Naive B cell (primary cell): Measurements from ENCODE around the gene EIF3B. TPM values are rescaled to one million over a fixed set of nuclear protein-coding genes. Genes with fewer than 3 reads are reported as not detected.
"Not testable (repeated sequence)": the region's sequence is repeated elsewhere in the genome, so short reads cannot be mapped to it uniquely, and the experiment has no call there.

Experiments used
- ATAC-seq, 2 donors: fragments of 150-1000 bp; cut with Tn5 transposase; 2 replicates each; pipeline ENCODE4 v1.10.0; 2021; ENCODE audit warnings: low read depth in 2 of 2, mild to moderate bottlenecking in 2 of 2, moderate library complexity in 2 of 2
- DNase-seq: peaks from one replicate; pipeline ENCODE4 v3.0.0; 2022
- H3K27ac Mint-ChIP-seq, 6 donors: one replicate each; pipeline ENCODE4 v1.8.0; 2020 to 2022; ENCODE audit warnings: mild to moderate bottlenecking in 6 of 6, mixed read lengths in 6 of 6, moderate library complexity in 5 of 6, inconsistent platforms in 2 of 6
- H3K27me3 Mint-ChIP-seq, 3 donors: one replicate each; pipeline ENCODE4 v1.8.0; 2021 to 2022; ENCODE audit warnings: mixed read lengths in 3 of 3, mild to moderate bottlenecking in 1 of 3
- H3K36me3 Mint-ChIP-seq, 2 donors: one replicate each; pipeline ENCODE4 v1.8.0; 2020 to 2022; ENCODE audit warnings: mixed read lengths in 2 of 2, inconsistent platforms in 1 of 2, mild to moderate bottlenecking in 1 of 2
- H3K4me1 Mint-ChIP-seq, 3 donors: one replicate each; pipeline ENCODE4 v1.8.0; 2020 to 2022; ENCODE audit warnings: mixed read lengths in 3 of 3, inconsistent platforms in 1 of 3, mild to moderate bottlenecking in 1 of 3, moderate library complexity in 1 of 3
- H3K4me3 Mint-ChIP-seq, 8 donors: one replicate each; pipeline ENCODE4 v1.8.0; 2020 to 2022; ENCODE audit warnings: mild to moderate bottlenecking in 8 of 8, mixed read lengths in 8 of 8, moderate library complexity in 8 of 8, inconsistent platforms in 2 of 8
- H3K9me3 Mint-ChIP-seq, 7 donors: one replicate each; pipeline ENCODE4 v1.8.0; 2020 to 2022; ENCODE audit warnings: mixed read lengths in 7 of 7, mild to moderate bottlenecking in 5 of 7, inconsistent platforms in 2 of 7, moderate library complexity in 1 of 7
- polyA plus RNA-seq, 6 donors: library from polyadenylated mRNA; unstranded; fragments of 300-500 nt; fragmentation: Illumina TruSeq; gene quantifications; one replicate each; pipeline ENCODE4 v1.2.3, GENCODE V29; 2021; ENCODE audit warnings: low read depth in 6 of 6

EIF3B gene
- polyA plus RNA-seq, 6 donors from 2014 or later: 69.6 to 123 (median 94.4) TPM

DNA sequence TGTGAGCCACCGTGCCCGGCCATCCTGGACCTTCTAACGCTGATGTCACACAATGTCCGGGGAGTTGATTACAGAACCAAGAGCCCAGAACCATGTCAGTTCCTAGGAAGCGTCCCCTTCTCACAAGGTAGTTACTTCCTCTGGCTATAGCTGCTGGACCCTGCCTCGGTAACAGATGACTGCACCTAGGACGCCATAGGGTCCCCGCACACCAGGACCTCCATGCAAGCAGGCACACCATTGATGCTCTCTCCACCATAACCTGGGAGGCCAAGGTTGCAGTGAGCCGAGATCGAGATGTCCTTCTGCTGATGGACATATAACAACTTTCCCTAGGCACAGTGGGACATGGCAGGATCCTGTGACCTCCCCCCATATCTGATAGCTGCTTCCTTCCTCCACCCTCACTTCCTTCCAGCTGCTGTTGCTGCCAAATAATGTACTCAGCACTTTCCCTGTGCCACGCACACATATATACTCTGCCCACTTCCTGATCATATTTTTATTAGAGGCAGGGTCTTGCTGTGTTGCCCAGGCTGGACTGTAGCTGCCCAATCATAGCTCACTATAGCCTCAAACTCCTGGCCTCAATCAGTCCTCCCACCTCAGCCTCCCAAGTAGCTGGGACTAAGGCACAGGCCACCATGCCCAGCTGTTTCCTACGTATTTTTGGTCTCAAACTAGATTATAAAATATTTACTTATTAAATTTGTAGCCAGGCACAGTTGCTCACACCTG, 36.9 kb upstream of the EIF3B start:
- no peak for ATAC-seq
- no peak for DNase-seq
- Mint-ChIP-seq H3K9me3 (no peaks in the 10 kb centered on the region), H3K36me3 (no peaks in the 10 kb centered on the region), H3K4me3 (peak overlapping the region in 2 of 8 donors; percentile 1 to 31), H3K4me1 (peaks cover 8 to 21% (median 10%) of the 10 kb centered on the region in 3 donors), H3K27me3 (no peaks in the 10 kb centered on the region), H3K27ac (peak overlapping the region in 3 of 6 donors; percentile 10 to 74 (median 42))

DNA sequence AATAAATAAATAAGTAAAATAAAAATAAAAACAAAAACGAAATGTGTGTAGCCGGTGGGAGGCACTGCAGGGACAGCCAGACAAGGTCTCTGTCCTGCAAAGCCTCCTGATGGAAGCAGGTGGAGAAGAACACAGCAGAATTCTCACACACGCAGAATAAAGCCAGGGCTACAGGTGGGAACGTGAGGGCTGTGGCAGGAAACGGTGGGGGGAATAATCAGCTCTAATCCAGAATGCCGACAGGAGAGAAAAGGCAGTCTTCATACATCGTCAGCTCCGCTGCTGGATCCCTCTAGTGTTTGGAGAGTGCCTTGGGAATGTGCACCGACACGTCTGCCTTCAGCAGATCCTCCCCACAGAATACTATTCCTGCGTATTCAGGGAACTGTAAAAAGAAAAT, 33.6 kb upstream of the EIF3B start:
- H3K27ac Mint-ChIP-seq: no peak overlapping the region
- DNase-seq: no peak
- peaks cover 8 to 17% (median 10%) of the 10 kb centered on the region in 3 donors for H3K4me1 Mint-ChIP-seq
- H3K9me3 Mint-ChIP-seq: no peaks in the 10 kb centered on the region
- no peaks in the 10 kb centered on the region for H3K27me3 Mint-ChIP-seq
- no peak overlapping the region for H3K4me3 Mint-ChIP-seq
- ATAC-seq: no peak
- H3K36me3 Mint-ChIP-seq: no peaks in the 10 kb centered on the region

DNA sequence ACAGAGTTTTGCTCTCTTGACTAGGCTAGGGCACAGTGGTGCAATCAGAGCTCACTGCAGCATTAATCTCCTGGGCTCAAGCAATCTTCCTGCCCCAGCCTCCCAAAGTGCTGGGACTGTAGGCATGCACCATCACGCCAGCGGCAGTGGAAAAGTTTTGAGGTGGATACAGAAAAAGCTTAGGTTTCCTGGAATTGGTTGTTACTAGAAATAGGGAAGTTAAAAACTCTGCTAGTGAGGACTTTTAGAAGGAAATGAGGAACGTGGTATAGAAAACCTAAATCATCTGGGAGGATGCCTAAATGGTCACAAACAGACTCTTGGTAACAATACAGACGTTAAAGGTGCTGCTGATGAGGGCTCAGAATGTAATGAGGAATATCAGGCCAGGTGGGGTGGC, 29.5 kb upstream of the EIF3B start:
- Mint-ChIP-seq H3K27me3 (no peaks in the 10 kb centered on the region), H3K27ac (peak overlapping the region in 2 of 6 donors; percentile 33 to 52), H3K36me3 (no peaks in the 10 kb centered on the region), H3K4me1 (peaks cover 5 to 8% (median 8%) of the 10 kb centered on the region in 3 donors), H3K4me3 (no peak overlapping the region), H3K9me3 (no peaks in the 10 kb centered on the region)
- DNase-seq (no peak), ATAC-seq (peak in 1 of 2 donors; percentile 30)

GRCh38 chr7:2326951-2327350, 27.7 kb upstream of the EIF3B start:
- Mint-ChIP-seq H3K27me3 (no peaks in the 10 kb centered on the region), H3K4me3 (no peak overlapping the region), H3K9me3 (no peaks in the 10 kb centered on the region), H3K4me1 (peaks cover 5 to 8% (median 6%) of the 10 kb centered on the region in 3 donors), H3K36me3 (no peaks in the 10 kb centered on the region), H3K27ac (no peak overlapping the region)
- no peak for ATAC-seq
- no peak for DNase-seq

DNA sequence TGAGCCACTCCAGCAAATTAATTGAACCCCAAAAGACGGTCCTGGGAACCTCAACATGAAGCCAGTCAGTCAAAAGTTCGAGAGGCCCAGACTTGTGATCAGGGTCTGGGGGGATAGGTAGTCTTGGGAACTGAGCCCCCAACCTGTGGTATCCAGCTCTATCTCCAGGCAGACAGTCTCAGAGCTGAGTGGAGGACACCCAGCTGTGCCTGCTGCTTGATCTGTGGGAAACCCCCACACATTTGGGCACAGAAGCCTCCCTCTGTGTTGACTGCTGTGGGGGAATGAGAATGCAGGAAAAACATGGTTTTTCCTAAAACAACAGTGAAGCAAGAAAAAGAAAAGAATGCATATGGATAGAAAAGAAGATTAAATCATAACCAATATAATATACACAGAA, 24.1 kb upstream of the EIF3B start:
- Mint-ChIP-seq H3K27ac (peak overlapping the region in 2 of 6 donors; percentile 22 to 42), H3K4me1 (peaks cover 0 to 2% (median under 1%) of the 10 kb centered on the region in 3 donors), H3K36me3 (no peaks in the 10 kb centered on the region)

GRCh38 chr7:2331707-2332106, 22.9 kb upstream of the EIF3B start:
- Mint-ChIP-seq H3K9me3 (no peaks in the 10 kb centered on the region), H3K4me3 (no peak overlapping the region), H3K27ac (no peak overlapping the region), H3K36me3 (no peaks in the 10 kb centered on the region), H3K27me3 (no peaks in the 10 kb centered on the region), H3K4me1 (no peaks in the 10 kb centered on the region)
- no peak for ATAC-seq
- DNase-seq: no peak

More for the DNA sequence above, 24.1 kb upstream of the EIF3B start:
- no peaks in the 10 kb centered on the region for H3K27me3 Mint-ChIP-seq
- no peak for ATAC-seq
- H3K4me3 Mint-ChIP-seq: no peak overlapping the region
- DNase-seq: no peak
- no peaks in the 10 kb centered on the region for H3K9me3 Mint-ChIP-seq

GRCh38 chr7:2332606-2333231, 21.9 kb upstream of the EIF3B start:
- Mint-ChIP-seq H3K27ac (peak overlapping the region in 1 of 6 donors; percentile 31), H3K4me3 (peak overlapping the region in 1 of 8 donors; percentile 60)
- not testable (repeated sequence) for H3K4me1 Mint-ChIP-seq, H3K9me3 Mint-ChIP-seq, DNase-seq, ATAC-seq, H3K36me3 Mint-ChIP-seq, H3K27me3 Mint-ChIP-seq

- H3K4me1 Mint-ChIP-seq: no peaks in the 10 kb centered on the region
Observed at GRCh38 chr7:2336626-2337299, 17.9 kb upstream of the EIF3B start.

DNA sequence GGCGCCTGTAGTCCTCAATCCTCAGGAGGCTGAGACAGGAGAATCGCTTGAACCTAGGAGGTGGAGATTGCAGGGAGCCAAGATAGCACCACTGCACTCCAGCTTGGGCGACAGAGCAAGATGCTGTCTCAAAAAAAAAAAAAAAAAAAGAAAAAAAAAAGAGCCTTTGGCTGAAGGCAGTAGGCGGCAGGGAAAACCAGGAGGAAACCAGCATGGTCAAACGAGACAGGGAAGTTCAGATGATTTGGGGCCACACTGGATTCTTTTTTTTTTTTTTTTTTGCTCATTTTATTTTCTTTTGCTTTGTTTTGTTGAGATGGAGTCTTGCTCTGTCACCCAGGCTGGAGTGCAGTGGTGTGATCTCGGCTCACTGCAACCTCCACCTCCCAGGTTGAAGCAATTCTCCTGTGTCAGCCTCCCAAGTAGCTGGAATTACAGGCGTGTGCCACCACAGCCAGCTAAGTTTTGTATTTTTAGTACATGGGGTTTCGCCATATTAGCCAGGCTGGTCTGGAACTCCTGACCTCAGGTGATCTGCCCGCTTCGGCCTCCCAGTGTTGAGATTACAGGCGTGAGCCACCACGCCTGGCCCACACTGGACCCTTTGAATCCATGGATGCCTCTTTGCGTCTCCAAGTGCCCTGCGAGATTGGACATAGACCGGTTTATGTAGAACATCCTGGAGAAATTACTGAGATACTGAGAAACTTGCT, 7.1 kb upstream of the EIF3B start:
- peak overlapping the region in 3 of 8 donors; percentile 18 to 51 (median 37) for H3K4me3 Mint-ChIP-seq
- DNase-seq, H3K9me3 Mint-ChIP-seq, H3K4me1 Mint-ChIP-seq, H3K27me3 Mint-ChIP-seq, H3K36me3 Mint-ChIP-seq: not testable (repeated sequence)
- ATAC-seq: peak; percentile 27 to 38
- H3K27ac Mint-ChIP-seq: peak overlapping the region in 5 of 6 donors; percentile 56 to 90 (median 77)

More at GRCh38 chr7:2336626-2337299, 17.9 kb upstream of the EIF3B start:
- Mint-ChIP-seq H3K36me3 (no peaks in the 10 kb centered on the region), H3K9me3 (no peaks in the 10 kb centered on the region), H3K27me3 (no peaks in the 10 kb centered on the region), H3K27ac (peak overlapping the region in 1 of 6 donors; percentile 58), H3K4me3 (no peak overlapping the region)
- ATAC-seq (no peak), DNase-seq (no peak)

DNA sequence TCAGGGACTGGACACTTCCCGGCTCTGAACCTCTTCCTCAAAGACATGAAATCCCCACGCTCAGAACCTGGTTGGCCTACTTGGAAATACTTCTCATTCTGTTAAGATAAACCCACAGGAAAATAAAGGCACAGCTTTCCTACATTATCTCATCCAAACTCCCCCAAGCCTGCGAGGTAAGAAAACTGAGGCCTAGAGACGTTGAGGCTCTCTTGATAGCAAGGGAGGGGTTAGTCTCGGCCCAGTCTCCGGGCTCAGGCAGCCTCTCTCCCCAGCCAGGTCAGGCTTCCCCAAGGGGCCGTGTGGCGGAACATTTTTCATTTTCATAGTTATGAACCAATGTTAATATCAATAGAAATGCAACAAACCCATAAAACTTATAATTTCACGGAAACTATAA, 4.6 kb upstream of the EIF3B start:
- peak overlapping the region in 1 of 6 donors; percentile 3 for H3K27ac Mint-ChIP-seq
- H3K4me1 Mint-ChIP-seq: peaks cover 11 to 18% (median 17%) of the 10 kb centered on the region in 3 donors
- H3K27me3 Mint-ChIP-seq: no peaks in the 10 kb centered on the region
- ATAC-seq (no peak), DNase-seq (no peak)
- H3K36me3 Mint-ChIP-seq: no peaks in the 10 kb centered on the region
- no peak overlapping the region for H3K4me3 Mint-ChIP-seq
- no peaks in the 10 kb centered on the region for H3K9me3 Mint-ChIP-seq

- Mint-ChIP-seq H3K4me3 (no peak overlapping the region), H3K9me3 (no peaks in the 10 kb centered on the region), H3K27me3 (no peaks in the 10 kb centered on the region), H3K36me3 (no peaks in the 10 kb centered on the region), H3K4me1 (peaks cover 11 to 20% (median 17%) of the 10 kb centered on the region in 3 donors), H3K27ac (no peak overlapping the region)
- no peak for DNase-seq
- ATAC-seq: no peak
Observed at GRCh38 chr7:2350861-2351260, 3.8 kb upstream of the EIF3B start.

GRCh38 chr7:2353113-2353935, 1.3 kb upstream of the EIF3B start:
- peaks cover 11 to 36% (median 24%) of the 10 kb centered on the region in 3 donors for H3K4me1 Mint-ChIP-seq
- no peaks in the 10 kb centered on the region for H3K27me3 Mint-ChIP-seq
- H3K36me3 Mint-ChIP-seq: no peaks in the 10 kb centered on the region
- H3K9me3 Mint-ChIP-seq: no peaks in the 10 kb centered on the region
- peak overlapping the region; percentile 92 to 97 (median 94) for H3K4me3 Mint-ChIP-seq
- ATAC-seq: no peak
- no peak for DNase-seq
- H3K27ac Mint-ChIP-seq: peak overlapping the region; percentile 99 to 100 (median 100)

- Mint-ChIP-seq H3K36me3 (no peaks in the 10 kb centered on the region), H3K9me3 (no peaks in the 10 kb centered on the region), H3K27ac (peak overlapping the region; percentile 99 to 100 (median 100)), H3K4me1 (peaks cover 11 to 40% (median 26%) of the 10 kb centered on the region in 3 donors), H3K27me3 (no peaks in the 10 kb centered on the region), H3K4me3 (peak overlapping the region; percentile 92 to 97 (median 94))
- DNase-seq (no peak), ATAC-seq (peak; percentile 63 to 65)
Observed at GRCh38 chr7:2353936-2354185, 766 bp upstream of the EIF3B start.
